Choroid plexus epithelial cell (primary cell): ENCODE data around the gene BOD1L2.

Source experiments
- DNase-seq: peaks from one replicate; pipeline ENCODE4 v3.0.0-alpha.2; 2010; ENCODE audit warnings: low read depth
- H3K4me3 ChIP-seq: 2 replicates; pipeline ENCODE4 v1.5.1; 2011; ENCODE audit warnings: low read depth, mild to moderate bottlenecking, control low read depth, low read length, moderate library complexity
- CTCF ChIP-seq: conservative IDR thresholded peaks from 2 replicates; pipeline ENCODE4 v1.5.1; 2011; ENCODE audit warnings: low read depth, mild to moderate bottlenecking, control low read depth, inconsistent platforms, low read length, moderate library complexity

BOD1L2 gene

DNA sequence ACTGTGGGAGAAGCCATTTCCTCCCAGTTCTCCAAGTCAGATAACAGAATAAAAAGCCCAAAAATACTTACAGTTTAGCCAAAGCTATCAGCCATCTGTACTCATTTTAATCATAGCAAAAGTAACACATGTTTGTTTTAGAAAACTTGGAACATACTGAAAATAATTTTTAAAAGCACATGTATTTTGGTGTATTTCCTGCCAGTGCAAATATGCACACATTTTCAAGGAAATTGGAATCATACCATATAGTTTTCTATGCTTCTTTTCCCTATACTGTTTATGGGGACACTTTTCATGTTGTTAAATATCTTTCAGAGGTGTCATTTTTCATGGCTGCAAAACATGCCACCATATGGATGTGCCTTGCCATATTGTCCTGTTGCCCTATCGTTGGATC is 51.2 kb downstream of the BOD1L2 start:
- no peak for TF ChIP-seq CTCF
- DNase-seq: no peak
- H3K4me3 ChIP-seq: no peak overlapping the region
